Measurements from ENCODE around the gene RFNG. TPM values are rescaled to one million over a fixed set of nuclear protein-coding genes. Genes with fewer than 3 reads are reported as not detected.
A peak's percentile ranks its signal among the peaks of the same experiment; 100 is the strongest.

The RFNG gene
- total and polyA plus RNA-seq, 2 of the 13 experiments (the other 11 are each of a cell fraction or from before 2014, with no cell fraction given) = 61.4 to 64.0 TPM

DNA sequence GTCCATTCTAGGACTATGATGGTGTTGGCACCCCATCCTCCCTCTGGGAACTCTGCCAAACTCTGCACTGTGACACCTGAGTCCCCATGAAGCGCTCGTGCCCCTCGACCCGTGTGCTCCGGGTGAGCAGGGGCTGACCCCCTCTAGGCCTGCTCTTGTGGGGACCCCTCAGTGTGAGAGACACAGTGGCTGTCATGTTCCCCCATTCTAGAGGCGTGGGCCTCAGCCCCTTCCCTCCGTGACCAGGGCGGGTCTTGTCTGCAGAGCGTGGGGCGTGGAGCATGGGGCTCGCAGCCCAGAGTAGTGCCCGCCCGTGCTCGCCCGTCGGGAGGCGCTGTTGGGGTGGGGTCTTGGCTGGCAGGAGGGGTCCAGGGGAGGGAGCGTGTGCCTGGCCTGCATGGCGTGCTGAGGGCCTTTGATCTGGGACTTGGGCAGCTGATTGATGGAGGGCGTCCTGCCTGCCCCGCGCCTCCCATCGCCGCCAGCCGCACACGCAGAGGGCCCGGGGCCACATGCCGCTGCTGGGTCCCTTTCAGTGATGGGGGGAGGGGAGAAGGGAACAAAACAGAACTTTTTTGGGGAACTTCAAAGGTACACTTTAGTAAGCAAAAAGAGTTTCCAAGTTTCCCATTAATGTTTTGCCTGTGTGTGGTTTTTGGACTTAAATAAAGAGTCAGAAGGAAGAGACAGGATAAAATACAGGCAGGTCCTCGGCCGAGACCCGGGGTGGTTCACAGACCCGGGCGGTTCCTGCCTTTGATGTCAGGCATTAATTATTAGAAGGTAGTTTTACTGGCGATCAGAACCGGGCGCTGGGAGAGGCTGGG, 51.4 kb downstream of the RFNG start (continued):
- TF ChIP-seq, protein P1, sequence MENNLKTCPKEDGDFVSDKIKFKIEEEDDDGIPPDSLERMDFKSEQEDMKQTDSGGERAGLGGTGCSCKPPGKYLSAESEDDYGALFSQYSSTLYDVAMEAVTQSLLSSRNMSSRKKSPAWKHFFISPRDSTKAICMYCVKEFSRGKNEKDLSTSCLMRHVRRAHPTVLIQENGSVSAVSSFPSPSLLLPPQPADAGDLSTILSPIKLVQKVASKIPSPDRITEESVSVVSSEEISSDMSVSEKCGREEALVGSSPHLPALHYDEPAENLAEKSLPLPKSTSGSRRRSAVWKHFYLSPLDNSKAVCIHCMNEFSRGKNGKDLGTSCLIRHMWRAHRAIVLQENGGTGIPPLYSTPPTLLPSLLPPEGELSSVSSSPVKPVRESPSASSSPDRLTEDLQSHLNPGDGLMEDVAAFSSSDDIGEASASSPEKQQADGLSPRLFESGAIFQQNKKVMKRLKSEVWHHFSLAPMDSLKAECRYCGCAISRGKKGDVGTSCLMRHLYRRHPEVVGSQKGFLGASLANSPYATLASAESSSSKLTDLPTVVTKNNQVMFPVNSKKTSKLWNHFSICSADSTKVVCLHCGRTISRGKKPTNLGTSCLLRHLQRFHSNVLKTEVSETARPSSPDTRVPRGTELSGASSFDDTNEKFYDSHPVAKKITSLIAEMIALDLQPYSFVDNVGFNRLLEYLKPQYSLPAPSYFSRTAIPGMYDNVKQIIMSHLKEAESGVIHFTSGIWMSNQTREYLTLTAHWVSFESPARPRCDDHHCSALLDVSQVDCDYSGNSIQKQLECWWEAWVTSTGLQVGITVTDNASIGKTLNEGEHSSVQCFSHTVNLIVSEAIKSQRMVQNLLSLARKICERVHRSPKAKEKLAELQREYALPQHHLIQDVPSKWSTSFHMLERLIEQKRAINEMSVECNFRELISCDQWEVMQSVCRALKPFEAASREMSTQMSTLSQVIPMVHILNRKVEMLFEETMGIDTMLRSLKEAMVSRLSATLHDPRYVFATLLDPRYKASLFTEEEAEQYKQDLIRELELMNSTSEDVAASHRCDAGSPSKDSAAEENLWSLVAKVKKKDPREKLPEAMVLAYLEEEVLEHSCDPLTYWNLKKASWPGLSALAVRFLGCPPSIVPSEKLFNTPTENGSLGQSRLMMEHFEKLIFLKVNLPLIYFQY (CRISPR knock-in tag; IDR thresholded peaks at IDR 0.05; ENCODE audit: borderline replicate concordance) = no peak; the same call in 1 of the 2 replicates
- TF ChIP-seq AGO1 (IDR thresholded peaks at IDR 0.05; ENCODE audit: low read depth, low read length, poor library complexity, severe bottlenecking) = peak; percentile 43
- TF ChIP-seq ZBTB1 (CRISPR knock-in tag; IDR thresholded peaks at IDR 0.05; ENCODE audit: borderline replicate concordance) = no peak
- TF ChIP-seq, protein P2, sequence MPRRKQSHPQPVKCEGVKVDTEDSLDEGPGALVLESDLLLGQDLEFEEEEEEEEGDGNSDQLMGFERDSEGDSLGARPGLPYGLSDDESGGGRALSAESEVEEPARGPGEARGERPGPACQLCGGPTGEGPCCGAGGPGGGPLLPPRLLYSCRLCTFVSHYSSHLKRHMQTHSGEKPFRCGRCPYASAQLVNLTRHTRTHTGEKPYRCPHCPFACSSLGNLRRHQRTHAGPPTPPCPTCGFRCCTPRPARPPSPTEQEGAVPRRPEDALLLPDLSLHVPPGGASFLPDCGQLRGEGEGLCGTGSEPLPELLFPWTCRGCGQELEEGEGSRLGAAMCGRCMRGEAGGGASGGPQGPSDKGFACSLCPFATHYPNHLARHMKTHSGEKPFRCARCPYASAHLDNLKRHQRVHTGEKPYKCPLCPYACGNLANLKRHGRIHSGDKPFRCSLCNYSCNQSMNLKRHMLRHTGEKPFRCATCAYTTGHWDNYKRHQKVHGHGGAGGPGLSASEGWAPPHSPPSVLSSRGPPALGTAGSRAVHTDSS (CRISPR knock-in tag; conservative IDR thresholded peaks at IDR 0.05) = no peak
- peak; percentile 87 for TF ChIP-seq ATF7-NPFF (CRISPR knock-in tag; IDR thresholded peaks at IDR 0.05; ENCODE audit: low read depth)
- TF ChIP-seq ESRRA (CRISPR knock-in tag; IDR thresholded peaks at IDR 0.05; ENCODE audit: low read depth) = no peak
- TF ChIP-seq NFYC (CRISPR knock-in tag; IDR thresholded peaks at IDR 0.05) = no peak
- TF ChIP-seq SRSF4 (IDR thresholded peaks at IDR 0.05; ENCODE audit: low read depth, low read length, poor library complexity, severe bottlenecking) = no peak
- peak; percentile 60; the same call in 1 of the 2 replicates for TF ChIP-seq TAF1 (CRISPR knock-in tag; IDR thresholded peaks at IDR 0.05)
- TF ChIP-seq, protein P3, sequence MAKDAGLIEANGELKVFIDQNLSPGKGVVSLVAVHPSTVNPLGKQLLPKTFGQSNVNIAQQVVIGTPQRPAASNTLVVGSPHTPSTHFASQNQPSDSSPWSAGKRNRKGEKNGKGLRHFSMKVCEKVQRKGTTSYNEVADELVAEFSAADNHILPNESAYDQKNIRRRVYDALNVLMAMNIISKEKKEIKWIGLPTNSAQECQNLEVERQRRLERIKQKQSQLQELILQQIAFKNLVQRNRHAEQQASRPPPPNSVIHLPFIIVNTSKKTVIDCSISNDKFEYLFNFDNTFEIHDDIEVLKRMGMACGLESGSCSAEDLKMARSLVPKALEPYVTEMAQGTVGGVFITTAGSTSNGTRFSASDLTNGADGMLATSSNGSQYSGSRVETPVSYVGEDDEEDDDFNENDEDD (CRISPR knock-in tag; IDR thresholded peaks at IDR 0.05; ENCODE audit: borderline replicate concordance) = peak; percentile 69
- 0 out of 2 replicates have a peak, but pooled peaks have one; percentile 6 for TF ChIP-seq MEF2D (CRISPR knock-in tag; IDR thresholded peaks at IDR 0.05)
- TF ChIP-seq ZNF724P (CRISPR knock-in tag; IDR thresholded peaks at IDR 0.05; ENCODE audit: borderline replicate concordance) = no peak
- no peak for TF ChIP-seq ZSCAN9 (CRISPR knock-in tag; IDR thresholded peaks at IDR 0.05; ENCODE audit: borderline replicate concordance)
- no peak for TF ChIP-seq KMT2A (CRISPR knock-in tag; IDR thresholded peaks at IDR 0.05)
- no peak for TF ChIP-seq MTF1 (CRISPR knock-in tag; IDR thresholded peaks at IDR 0.05)
- peak; percentile 87; the same call in 1 of the 2 replicates for TF ChIP-seq ZNF558 (CRISPR knock-in tag; IDR thresholded peaks at IDR 0.05; ENCODE audit: borderline replicate concordance)
- TF ChIP-seq RELA (CRISPR knock-in tag; IDR thresholded peaks at IDR 0.05) = no peak
- TF ChIP-seq MBNL3 (CRISPR knock-in tag; conservative IDR thresholded peaks at IDR 0.05) = no peak
- TF ChIP-seq, protein P4, sequence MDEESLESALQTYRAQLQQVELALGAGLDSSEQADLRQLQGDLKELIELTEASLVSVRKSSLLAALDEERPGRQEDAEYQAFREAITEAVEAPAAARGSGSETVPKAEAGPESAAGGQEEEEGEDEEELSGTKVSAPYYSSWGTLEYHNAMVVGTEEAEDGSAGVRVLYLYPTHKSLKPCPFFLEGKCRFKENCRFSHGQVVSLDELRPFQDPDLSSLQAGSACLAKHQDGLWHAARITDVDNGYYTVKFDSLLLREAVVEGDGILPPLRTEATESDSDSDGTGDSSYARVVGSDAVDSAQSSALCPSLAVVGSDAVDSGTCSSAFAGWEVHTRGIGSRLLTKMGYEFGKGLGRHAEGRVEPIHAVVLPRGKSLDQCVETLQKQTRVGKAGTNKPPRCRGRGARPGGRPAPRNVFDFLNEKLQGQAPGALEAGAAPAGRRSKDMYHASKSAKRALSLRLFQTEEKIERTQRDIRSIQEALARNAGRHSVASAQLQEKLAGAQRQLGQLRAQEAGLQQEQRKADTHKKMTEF (CRISPR knock-in tag; IDR thresholded peaks at IDR 0.05) = no peak
- TF ChIP-seq ARID2 (CRISPR knock-in tag; IDR thresholded peaks at IDR 0.05; ENCODE audit: borderline replicate concordance) = no peak; the same call in 1 of the 2 replicates
- TF ChIP-seq ZNF124 (CRISPR knock-in tag; IDR thresholded peaks at IDR 0.05) = 0 out of 2 replicates have a peak, but pooled peaks have one; percentile 15
